ENCODE results near the gene EIF3L.

EIF3L gene

GRCh38 chr22:37894939-37895670 lies 45.9 kb downstream of the EIF3L start:
- Histone ChIP-seq H2AFZ (ENCODE audit: low read depth) (no peak overlapping the region), H3K9ac (no peak overlapping the region), H3K27me3 (ENCODE audit: insufficient read depth, low read depth) (no peaks in the 10 kb centered on the region), H3K4me3 (IDR thresholded peaks at IDR 0.05; ENCODE audit: insufficient read depth, low read depth, low read length) (no peak overlapping the region), H4K20me1 (ENCODE audit: insufficient read depth) (no peaks in the 10 kb centered on the region), H3K4me2 (no peak overlapping the region), H3K4me1 (ENCODE audit: low read depth, poor library complexity, severe bottlenecking) (no peaks in the 10 kb centered on the region), H3K27ac (no peak overlapping the region), H3K79me2 (ENCODE audit: insufficient read depth, low read depth) (no peaks in the 10 kb centered on the region), H3K36me3 (ENCODE audit: insufficient read depth) (no peaks in the 10 kb centered on the region)
- no peak for TF ChIP-seq CTCF (conservative IDR thresholded peaks at IDR 0.05; ENCODE audit: low read depth, low read length)

- Histone ChIP-seq H3K4me1 (ENCODE audit: low read depth, poor library complexity, severe bottlenecking) (no peaks in the 10 kb centered on the region), H3K4me2 (no peak overlapping the region), H3K36me3 (ENCODE audit: insufficient read depth) (no peaks in the 10 kb centered on the region), H4K20me1 (ENCODE audit: insufficient read depth) (no peaks in the 10 kb centered on the region), H3K4me3 (IDR thresholded peaks at IDR 0.05; ENCODE audit: insufficient read depth, low read depth, low read length) (no peak overlapping the region), H3K9ac (no peak overlapping the region), H3K27me3 (ENCODE audit: insufficient read depth, low read depth) (no peaks in the 10 kb centered on the region), H2AFZ (ENCODE audit: low read depth) (no peak overlapping the region), H3K27ac (no peak overlapping the region), H3K79me2 (ENCODE audit: insufficient read depth, low read depth) (no peaks in the 10 kb centered on the region)
- TF ChIP-seq CTCF (conservative IDR thresholded peaks at IDR 0.05; ENCODE audit: low read depth, low read length), result no peak
These were observed 47.0 kb downstream of the EIF3L start for GRCh38 chr22:37896181-37896592.

GRCh38 chr22:37896939-37897338 lies 47.7 kb downstream of the EIF3L start:
- no peaks in the 10 kb centered on the region for H3K27me3 ChIP-seq (ENCODE audit: insufficient read depth, low read depth)
- no peaks in the 10 kb centered on the region for H3K4me1 ChIP-seq (ENCODE audit: low read depth, poor library complexity, severe bottlenecking)
- H3K79me2 ChIP-seq (ENCODE audit: insufficient read depth, low read depth), result no peaks in the 10 kb centered on the region
- no peak overlapping the region for H3K9ac ChIP-seq
- H4K20me1 ChIP-seq (ENCODE audit: insufficient read depth), result no peaks in the 10 kb centered on the region
- no peak overlapping the region for H3K4me2 ChIP-seq
- TF ChIP-seq CTCF (conservative IDR thresholded peaks at IDR 0.05; ENCODE audit: low read depth, low read length), result no peak
- no peak overlapping the region for H3K4me3 ChIP-seq (IDR thresholded peaks at IDR 0.05; ENCODE audit: insufficient read depth, low read depth, low read length)
- no peak overlapping the region for H3K27ac ChIP-seq
- H3K36me3 ChIP-seq (ENCODE audit: insufficient read depth), result no peaks in the 10 kb centered on the region
- H2AFZ ChIP-seq (ENCODE audit: low read depth), result no peak overlapping the region

- no peak overlapping the region for H3K9ac ChIP-seq
- no peak overlapping the region for H3K4me2 ChIP-seq
- TF ChIP-seq CTCF (conservative IDR thresholded peaks at IDR 0.05; ENCODE audit: low read depth, low read length), result no peak
- H4K20me1 ChIP-seq (ENCODE audit: insufficient read depth), result no peaks in the 10 kb centered on the region
- H3K36me3 ChIP-seq (ENCODE audit: insufficient read depth), result no peaks in the 10 kb centered on the region
- no peaks in the 10 kb centered on the region for H3K27me3 ChIP-seq (ENCODE audit: insufficient read depth, low read depth)
- H3K27ac ChIP-seq, result no peak overlapping the region
- no peak overlapping the region for H3K4me3 ChIP-seq (IDR thresholded peaks at IDR 0.05; ENCODE audit: insufficient read depth, low read depth, low read length)
- H3K79me2 ChIP-seq (ENCODE audit: insufficient read depth, low read depth), result no peaks in the 10 kb centered on the region
- H3K4me1 ChIP-seq (ENCODE audit: low read depth, poor library complexity, severe bottlenecking), result no peaks in the 10 kb centered on the region
- H2AFZ ChIP-seq (ENCODE audit: low read depth), result no peak overlapping the region
These were observed 48.6 kb downstream of the EIF3L start for GRCh38 chr22:37897807-37898206.
